LNCAP (cell line): ENCODE results near the gene LRP1B.

ENCODE experiments used
- TF ChIP-seq, protein P1 (sequence below): fragments of 450-650 bp; IDR thresholded peaks from 2 replicates; pipeline ENCODE4 v1.5.1; 2017; ENCODE audit warnings: mild to moderate bottlenecking

Gene LRP1B

DNA sequence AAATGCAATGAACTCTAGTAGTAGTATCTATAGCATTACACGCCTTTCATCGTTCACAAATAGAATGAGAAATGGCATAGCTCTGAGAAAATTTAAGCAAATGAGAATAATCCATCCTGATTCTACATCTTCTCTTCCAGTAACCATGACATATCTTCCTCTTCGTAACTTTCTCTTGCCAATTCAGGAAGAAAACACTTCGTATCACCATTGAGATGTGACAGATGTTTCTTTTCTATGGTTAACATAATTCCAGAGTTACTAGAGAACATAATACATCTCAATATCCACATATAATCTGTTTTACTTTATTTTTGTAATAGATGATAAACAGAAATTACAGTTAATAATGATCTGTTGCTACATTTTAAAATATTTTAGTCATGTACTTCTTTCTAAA, 1527.4 kb downstream of the LRP1B start:
- TF ChIP-seq, protein P1, sequence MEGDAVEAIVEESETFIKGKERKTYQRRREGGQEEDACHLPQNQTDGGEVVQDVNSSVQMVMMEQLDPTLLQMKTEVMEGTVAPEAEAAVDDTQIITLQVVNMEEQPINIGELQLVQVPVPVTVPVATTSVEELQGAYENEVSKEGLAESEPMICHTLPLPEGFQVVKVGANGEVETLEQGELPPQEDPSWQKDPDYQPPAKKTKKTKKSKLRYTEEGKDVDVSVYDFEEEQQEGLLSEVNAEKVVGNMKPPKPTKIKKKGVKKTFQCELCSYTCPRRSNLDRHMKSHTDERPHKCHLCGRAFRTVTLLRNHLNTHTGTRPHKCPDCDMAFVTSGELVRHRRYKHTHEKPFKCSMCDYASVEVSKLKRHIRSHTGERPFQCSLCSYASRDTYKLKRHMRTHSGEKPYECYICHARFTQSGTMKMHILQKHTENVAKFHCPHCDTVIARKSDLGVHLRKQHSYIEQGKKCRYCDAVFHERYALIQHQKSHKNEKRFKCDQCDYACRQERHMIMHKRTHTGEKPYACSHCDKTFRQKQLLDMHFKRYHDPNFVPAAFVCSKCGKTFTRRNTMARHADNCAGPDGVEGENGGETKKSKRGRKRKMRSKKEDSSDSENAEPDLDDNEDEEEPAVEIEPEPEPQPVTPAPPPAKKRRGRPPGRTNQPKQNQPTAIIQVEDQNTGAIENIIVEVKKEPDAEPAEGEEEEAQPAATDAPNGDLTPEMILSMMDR = no peak

- TF ChIP-seq, protein P1 = no peak
These were observed 1529.0 kb downstream of the LRP1B start for GRCh38 chr2:140601801-140602200.

DNA sequence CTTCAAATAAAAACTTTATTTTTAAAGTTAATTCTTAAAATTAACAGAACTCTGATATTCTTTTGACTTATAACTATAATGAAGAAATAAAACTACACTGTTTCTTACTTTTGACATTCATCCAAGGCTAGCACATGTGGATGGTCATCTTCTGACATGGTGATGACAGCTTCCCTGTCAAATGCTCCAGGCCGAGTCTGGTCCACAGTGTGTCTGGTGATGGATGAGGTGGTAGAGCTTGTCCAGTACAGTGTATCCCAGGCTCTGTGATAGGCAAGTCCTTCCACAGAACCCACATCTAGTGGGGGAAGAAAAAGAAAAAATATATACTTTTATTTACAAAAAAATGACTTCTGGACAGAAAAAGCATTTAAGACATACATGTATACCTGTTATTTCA, 1529.5 kb downstream of the LRP1B start:
- TF ChIP-seq, protein P1 = no peak

DNA sequence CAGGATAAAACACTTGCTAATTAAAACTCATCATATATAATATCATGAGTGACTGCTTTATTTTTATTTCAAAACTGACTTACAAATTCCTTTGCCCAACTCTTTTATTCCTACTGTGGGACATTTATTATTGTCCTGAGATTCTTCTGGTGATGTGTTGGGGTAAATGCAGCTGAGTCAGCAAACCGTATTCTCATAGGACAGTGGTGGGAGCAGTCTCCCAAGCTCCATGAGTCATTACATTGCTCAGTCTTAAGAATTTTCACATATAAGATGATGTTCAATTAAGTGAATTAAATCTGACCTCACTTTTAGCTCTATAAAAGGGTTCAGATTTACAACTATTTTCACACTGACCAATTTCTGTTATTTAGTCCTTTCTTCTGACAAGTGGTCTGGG, 1530.7 kb downstream of the LRP1B start:
- TF ChIP-seq, protein P1 = no peak

GRCh38 chr2:140597836-140598235, 1533.0 kb downstream of the LRP1B start:
- TF ChIP-seq, protein P1 = no peak

- TF ChIP-seq, protein P1 = no peak
These were observed 1533.6 kb downstream of the LRP1B start for GRCh38 chr2:140597205-140597604.

GRCh38 chr2:140596447-140596846, 1534.4 kb downstream of the LRP1B start:
- TF ChIP-seq, protein P1 = no peak

GRCh38 chr2:140595107-140595506, 1535.7 kb downstream of the LRP1B start:
- TF ChIP-seq, protein P1 = no peak
